Transverse colon (tissue), 3 donors: ENCODE results near the gene ZNF516.

ENCODE experiments used
- EP300 ChIP-seq: sonication (generic); formaldehyde crosslinking; IDR thresholded peaks from one replicate; pipeline ENCODE4 v1.6.1; 2017; ENCODE audit warnings: antibody characterized with exemption, low read depth
- POLR2A ChIP-seq: fragments of 450-650 bp; IDR thresholded peaks from one replicate; pipeline ENCODE4 v1.6.1; 2016; ENCODE audit warnings: antibody characterized with exemption, mild to moderate bottlenecking, moderate library complexity
- POLR2AphosphoS5 ChIP-seq, 3 donors: sonication (generic); formaldehyde crosslinking; IDR thresholded peaks; one replicate each; pipeline ENCODE4 v1.6.1; 2016; ENCODE audit warnings: antibody characterized with exemption in 3 of 3

- TF ChIP-seq POLR2AphosphoS5 (IDR thresholded peaks at IDR 0.05) (no peak), EP300 (no peak), POLR2A (no peak)
Observed at GRCh38 chr18:76370201-76370600, 124.8 kb downstream of the ZNF516 start.
